ENCODE measurements around the gene RBM23. TPM values are rescaled to one million over a fixed set of nuclear protein-coding genes. Genes with fewer than 3 reads are reported as not detected.
"Not testable (repeated sequence)": the region's sequence is repeated elsewhere in the genome, so short reads cannot be mapped to it uniquely, and the experiment has no call there.

Gene RBM23
- polyA plus RNA-seq, 1 donor from 2014 or later: 83.7 TPM

DNA sequence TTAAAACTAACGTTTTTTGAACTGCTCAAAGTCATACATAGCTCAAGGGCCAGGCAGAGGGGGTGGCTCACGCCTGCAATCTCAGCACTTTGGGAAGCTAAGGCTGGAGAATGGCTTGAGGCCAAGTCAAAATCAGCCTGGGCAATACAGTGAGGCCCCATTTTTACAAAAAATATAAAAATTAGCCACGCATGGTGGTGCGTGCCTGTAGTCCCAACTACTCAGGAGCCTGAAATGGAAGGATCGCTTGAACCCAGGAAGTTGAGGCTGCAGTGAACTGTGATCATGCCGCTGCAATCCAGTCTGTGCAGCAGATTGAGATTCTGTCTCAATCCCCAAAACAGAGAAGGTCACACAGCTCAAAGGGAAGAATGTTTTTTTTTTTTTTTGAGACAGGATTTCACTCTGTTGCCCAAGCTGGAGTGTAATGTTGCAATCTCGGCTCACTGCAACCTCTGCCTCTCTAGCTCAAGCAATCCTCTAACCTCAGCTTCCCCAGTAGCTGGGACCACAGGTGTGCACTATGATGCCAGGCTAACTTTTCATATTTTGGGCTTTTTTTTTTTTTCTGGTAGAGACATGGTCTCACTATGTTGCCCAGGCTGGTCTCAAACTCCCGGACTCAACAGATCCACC lies 2.9 kb downstream of the RBM23 start:
- H4K20me1 ChIP-seq (ENCODE audit: insufficient read depth): no peaks in the 10 kb centered on the region
- peaks cover 48% of the 10 kb centered on the region for H3K79me2 ChIP-seq (replicated peaks; ENCODE audit: insufficient read depth, low read length)
- H3K9ac ChIP-seq (ENCODE audit: low read length): no peak overlapping the region
- no peaks in the 10 kb centered on the region for H3K36me3 ChIP-seq (ENCODE audit: insufficient read depth, low read length)
- no peaks in the 10 kb centered on the region for H3K9me2 ChIP-seq (ENCODE audit: insufficient read depth, low read length)
- TF ChIP-seq POLR2AphosphoS5 (IDR thresholded peaks at IDR 0.05): no peak
- no peak for TF ChIP-seq REST (IDR thresholded peaks at IDR 0.05; ENCODE audit: borderline replicate concordance)
- no peak for TF ChIP-seq EZH2 (IDR thresholded peaks at IDR 0.05; ENCODE audit: borderline replicate concordance, insufficient read depth, low read length, poor library complexity, severe bottlenecking)
- TF ChIP-seq MXI1 (conservative IDR thresholded peaks at IDR 0.05; ENCODE audit: poor library complexity, severe bottlenecking): no peak
- TF ChIP-seq SMC3 (conservative IDR thresholded peaks at IDR 0.05; ENCODE audit: poor library complexity): no peak
- no peak overlapping the region for H3K4me2 ChIP-seq (ENCODE audit: low read length)
- no peak overlapping the region for H3K4me3 ChIP-seq (ENCODE audit: low read length)
- no peaks in the 10 kb centered on the region for H3K27me3 ChIP-seq (ENCODE audit: insufficient read depth, low read depth, low read length)
- no peaks in the 10 kb centered on the region for H3K9me3 ChIP-seq (ENCODE audit: low read length)
- no peak overlapping the region for H3K27ac ChIP-seq (ENCODE audit: low read length)
- no peaks in the 10 kb centered on the region for H3F3A ChIP-seq (ENCODE audit: insufficient read depth, low read length, poor library complexity, severe bottlenecking)
- H2AFZ ChIP-seq (ENCODE audit: low read depth, low read length): no peak overlapping the region

- peaks cover 48% of the 10 kb centered on the region for H3K79me2 ChIP-seq (replicated peaks; ENCODE audit: insufficient read depth, low read length)
- not testable (repeated sequence) for H2AFZ ChIP-seq (ENCODE audit: low read depth, low read length); H3K9me3 ChIP-seq (ENCODE audit: low read length); H3F3A ChIP-seq (ENCODE audit: insufficient read depth, low read length, poor library complexity, severe bottlenecking); H3K9ac ChIP-seq (ENCODE audit: low read length); H3K4me2 ChIP-seq (ENCODE audit: low read length); H3K36me3 ChIP-seq (ENCODE audit: insufficient read depth, low read length); H3K9me2 ChIP-seq (ENCODE audit: insufficient read depth, low read length); H3K27ac ChIP-seq (ENCODE audit: low read length); H3K27me3 ChIP-seq (ENCODE audit: insufficient read depth, low read depth, low read length); H4K20me1 ChIP-seq (ENCODE audit: insufficient read depth); H3K4me3 ChIP-seq (ENCODE audit: low read length)
These were observed 4.1 kb downstream of the RBM23 start for GRCh38 chr14:22914836-22915235.

DNA sequence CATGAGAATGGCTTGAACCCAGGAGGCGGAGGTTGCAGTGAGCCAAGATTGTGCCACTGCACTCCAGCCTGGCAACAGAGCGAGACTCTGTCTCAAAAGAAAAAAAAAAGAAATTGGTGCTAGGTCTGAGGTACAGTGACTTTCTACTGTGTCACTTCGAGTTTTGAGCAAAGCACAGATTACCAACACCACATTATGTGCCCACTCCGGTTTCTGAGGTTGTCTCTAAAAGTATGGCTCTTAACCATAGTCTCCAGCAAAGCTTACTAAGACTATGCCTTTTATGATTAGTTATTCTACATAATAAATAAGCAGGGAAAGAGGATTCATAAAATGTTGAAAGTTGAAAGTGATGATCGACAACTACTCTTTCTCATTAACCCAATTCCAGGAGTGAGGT lies 8.0 kb downstream of the RBM23 start:
- Histone ChIP-seq H3K9me3 (ENCODE audit: low read length) (no peaks in the 10 kb centered on the region), H3F3A (ENCODE audit: insufficient read depth, low read length, poor library complexity, severe bottlenecking) (no peaks in the 10 kb centered on the region), H3K79me2 (replicated peaks; ENCODE audit: insufficient read depth, low read length) (peaks cover 25% of the 10 kb centered on the region), H2AFZ (ENCODE audit: low read depth, low read length) (no peak overlapping the region), H3K4me3 (ENCODE audit: low read length) (no peak overlapping the region), H3K9ac (ENCODE audit: low read length) (no peak overlapping the region), H3K9me2 (ENCODE audit: insufficient read depth, low read length) (no peaks in the 10 kb centered on the region), H3K36me3 (ENCODE audit: insufficient read depth, low read length) (peaks cover 3% of the 10 kb centered on the region), H3K27ac (ENCODE audit: low read length) (no peak overlapping the region), H3K27me3 (ENCODE audit: insufficient read depth, low read depth, low read length) (no peaks in the 10 kb centered on the region), H4K20me1 (ENCODE audit: insufficient read depth) (no peaks in the 10 kb centered on the region), H3K4me2 (ENCODE audit: low read length) (no peak overlapping the region)
- no peak for TF ChIP-seq EZH2 (IDR thresholded peaks at IDR 0.05; ENCODE audit: borderline replicate concordance, insufficient read depth, low read length, poor library complexity, severe bottlenecking)
- no peak for TF ChIP-seq SMC3 (conservative IDR thresholded peaks at IDR 0.05; ENCODE audit: poor library complexity)
- TF ChIP-seq POLR2AphosphoS5 (IDR thresholded peaks at IDR 0.05): no peak
- TF ChIP-seq EP300 (conservative IDR thresholded peaks at IDR 0.05; ENCODE audit: poor library complexity, severe bottlenecking): no peak
- no peak for TF ChIP-seq TAF1 (IDR thresholded peaks at IDR 0.05; ENCODE audit: low read depth)
- TF ChIP-seq CTCF (IDR thresholded peaks at IDR 0.05; ENCODE audit: poor library complexity, severe bottlenecking): no peak
- TF ChIP-seq MXI1 (conservative IDR thresholded peaks at IDR 0.05; ENCODE audit: poor library complexity, severe bottlenecking): no peak
- no peak for TF ChIP-seq REST (IDR thresholded peaks at IDR 0.05; ENCODE audit: borderline replicate concordance)
- no peak for TF ChIP-seq RAD21 (conservative IDR thresholded peaks at IDR 0.05)
